OCI-LY7 (cell line): ENCODE results near the gene WDR18. TPM values are rescaled to one million over a fixed set of nuclear protein-coding genes. Genes with fewer than 3 reads are reported as not detected.

Experiments used
- BruUV-seq: library from RNA; stranded (reverse); fragments of 400-500 nt; replicated peaks from 2 replicates; lab custom pipeline; 2021; lab: Mats Ljungman, UMichigan
- CTCF ChIA-PET: fragments of 300-600 bp; sonication (Branson Sonifier 250); formaldehyde crosslinking; loops from one replicate; lab custom pipeline; 2022; ENCODE audit warnings: antibody characterized with exemption; ENCODE audit not compliant: unreplicated experiment; lab: Charles Lee
- POLR2A ChIA-PET: fragments of 300-600 bp; sonication (Branson Sonifier 250); formaldehyde crosslinking; loops from one replicate; lab custom pipeline; 2022; ENCODE audit warnings: antibody characterized with exemption; lab: Charles Lee
- DNase-seq: peaks from one replicate; pipeline ENCODE4 v3.0.0-alpha.2; 2015; ENCODE audit warnings: low spot score
- H2AFZ ChIP-seq: fragments of 200-600 bp; sonication (generic), shearing (Covaris generic); 2 replicates; pipeline ENCODE4 v1.6.1; 2014; ENCODE audit warnings: mild to moderate bottlenecking, antibody characterized with exemption, low read length, moderate library complexity
- H3K27ac ChIP-seq: fragments of 200-600 bp; sonication (generic); 2 replicates; pipeline ENCODE4 v1.5.1; 2014; ENCODE audit warnings: mixed run types, low read depth, mild to moderate bottlenecking, moderate library complexity, low read length, inconsistent platforms; ENCODE audit not compliant: poor library complexity, severe bottlenecking
- H3K36me3 ChIP-seq: fragments of 200-600 bp; sonication (generic); 2 replicates; pipeline ENCODE4 v1.6.1; 2014; ENCODE audit warnings: mild to moderate bottlenecking, antibody characterized with exemption, low read length, moderate library complexity, mixed read lengths; ENCODE audit not compliant: insufficient read depth
- H3K4me1 ChIP-seq: fragments of 200-600 bp; sonication (generic); 2 replicates; pipeline ENCODE4 v1.5.1; 2014; ENCODE audit warnings: mild to moderate bottlenecking, low read length; ENCODE audit not compliant: insufficient read depth, poor library complexity, severe bottlenecking
- H3K4me2 ChIP-seq: fragments of 200-600 bp; sonication (generic); 2 replicates; pipeline ENCODE4 v1.6.1; 2014; ENCODE audit warnings: mild to moderate bottlenecking, low read length
- H3K4me3 ChIP-seq: fragments of 200-600 bp; sonication (generic); 2 replicates; pipeline ENCODE4 v1.5.1; 2014; ENCODE audit warnings: mild to moderate bottlenecking, low read depth, low read length; ENCODE audit not compliant: poor library complexity, severe bottlenecking
- H3K79me2 ChIP-seq: fragments of 200-600 bp; sonication (generic); 2 replicates; pipeline ENCODE4 v1.6.1; 2016; ENCODE audit warnings: low read depth, mild to moderate bottlenecking, low read length, moderate library complexity, mixed read lengths; ENCODE audit not compliant: insufficient read depth
- H3K9me2 ChIP-seq: fragments of 200-600 bp; sonication (generic); 2 replicates; pipeline ENCODE4 v1.6.1; 2016; ENCODE audit warnings: mild to moderate bottlenecking, low read length, mixed read lengths; ENCODE audit not compliant: insufficient read depth
- H3K9me3 ChIP-seq: fragments of 200-600 bp; sonication (generic); 2 replicates; pipeline ENCODE4 v1.6.1; 2014; ENCODE audit warnings: mild to moderate bottlenecking, mixed run types, low read length, mixed read lengths
- H4K20me1 ChIP-seq: fragments of 200-600 bp; sonication (generic); 2 replicates; pipeline ENCODE4 v1.6.1; 2014; ENCODE audit warnings: mild to moderate bottlenecking, antibody characterized with exemption, low read length, moderate library complexity, mixed read lengths; ENCODE audit not compliant: insufficient read depth
- EZH2phosphoT487 ChIP-seq: fragments of 200-600 bp; sonication (generic); IDR thresholded peaks from 2 replicates; pipeline ENCODE4 v1.6.1; 2018; ENCODE audit warnings: low read depth, borderline replicate concordance, mild to moderate bottlenecking, mixed run types, antibody characterized with exemption, low read length, moderate library complexity, mixed read lengths
- intact Hi-C: fragments of 100-400 bp; cut with micrococcal nuclease; formaldehyde crosslinking; loops from one replicate; pipeline ENCODE4 v1.10.0; 2022; ENCODE audit not compliant: unreplicated experiment
- total RNA-seq, 2 experiments: library from RNA; depleted of rRNA in 1 of 2; stranded (reverse); fragments of >200 nt in 1 of 2; shearing (Covaris generic) in 1 of 2; gene quantifications; 2 replicates each; pipeline ENCODE4 v1.2.3, GENCODE V29; 2014 to 2022
- TF ChIP-seq, protein P1 (sequence below): fragments of 200-600 bp; sonication (generic); conservative IDR thresholded peaks from 2 replicates; pipeline ENCODE4 v1.5.1; 2014; ENCODE audit warnings: mild to moderate bottlenecking, antibody characterized with exemption, low read length, moderate library complexity, mixed read lengths

WDR18 gene
- total RNA-seq, 2 experiments from 2014 or later, result 51.4 to 74.7 TPM

DNA sequence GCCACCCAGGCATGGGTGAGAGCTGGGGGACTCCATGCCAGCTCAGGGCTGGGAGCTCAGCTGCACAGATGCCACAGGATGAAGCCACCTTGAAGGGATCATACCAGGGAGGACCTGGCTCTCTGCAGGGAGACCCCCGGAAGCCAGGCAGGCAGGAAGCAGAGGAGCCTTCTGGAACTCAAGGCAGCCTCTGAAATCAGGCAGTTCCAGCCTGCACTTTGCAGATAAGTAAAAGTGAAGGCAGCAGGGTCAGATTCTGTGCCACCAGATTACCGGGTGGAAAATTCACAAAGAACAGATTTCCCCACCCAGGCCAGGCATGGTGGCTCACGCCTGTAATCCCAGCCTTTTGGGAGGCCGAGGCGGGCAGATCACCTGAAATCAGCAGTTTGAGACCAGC, 34.2 kb downstream of the WDR18 start:
- Histone ChIP-seq H3K27ac (no peak overlapping the region), H3K4me1 (peaks cover 51% of the 10 kb centered on the region), H3K36me3 (peaks cover 62% of the 10 kb centered on the region), H2AFZ (no peak overlapping the region), H3K4me2 (peak overlapping the region; percentile 94), H3K9me2 (no peaks in the 10 kb centered on the region), H3K4me3 (peak overlapping the region; percentile 96), H4K20me1 (peaks cover 10% of the 10 kb centered on the region), H3K9me3 (no peaks in the 10 kb centered on the region), H3K79me2 (peaks cover 62% of the 10 kb centered on the region)
- intact Hi-C loops, result no loop called here
- BruUV-seq, result no TSS peak
- no peak for DNase-seq
- POLR2A ChIA-PET, result no interaction called here
- TF ChIP-seq, protein P1, sequence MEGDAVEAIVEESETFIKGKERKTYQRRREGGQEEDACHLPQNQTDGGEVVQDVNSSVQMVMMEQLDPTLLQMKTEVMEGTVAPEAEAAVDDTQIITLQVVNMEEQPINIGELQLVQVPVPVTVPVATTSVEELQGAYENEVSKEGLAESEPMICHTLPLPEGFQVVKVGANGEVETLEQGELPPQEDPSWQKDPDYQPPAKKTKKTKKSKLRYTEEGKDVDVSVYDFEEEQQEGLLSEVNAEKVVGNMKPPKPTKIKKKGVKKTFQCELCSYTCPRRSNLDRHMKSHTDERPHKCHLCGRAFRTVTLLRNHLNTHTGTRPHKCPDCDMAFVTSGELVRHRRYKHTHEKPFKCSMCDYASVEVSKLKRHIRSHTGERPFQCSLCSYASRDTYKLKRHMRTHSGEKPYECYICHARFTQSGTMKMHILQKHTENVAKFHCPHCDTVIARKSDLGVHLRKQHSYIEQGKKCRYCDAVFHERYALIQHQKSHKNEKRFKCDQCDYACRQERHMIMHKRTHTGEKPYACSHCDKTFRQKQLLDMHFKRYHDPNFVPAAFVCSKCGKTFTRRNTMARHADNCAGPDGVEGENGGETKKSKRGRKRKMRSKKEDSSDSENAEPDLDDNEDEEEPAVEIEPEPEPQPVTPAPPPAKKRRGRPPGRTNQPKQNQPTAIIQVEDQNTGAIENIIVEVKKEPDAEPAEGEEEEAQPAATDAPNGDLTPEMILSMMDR, result no peak
- TF ChIP-seq EZH2phosphoT487, result no peak
- CTCF ChIA-PET, result no interaction called here

DNA sequence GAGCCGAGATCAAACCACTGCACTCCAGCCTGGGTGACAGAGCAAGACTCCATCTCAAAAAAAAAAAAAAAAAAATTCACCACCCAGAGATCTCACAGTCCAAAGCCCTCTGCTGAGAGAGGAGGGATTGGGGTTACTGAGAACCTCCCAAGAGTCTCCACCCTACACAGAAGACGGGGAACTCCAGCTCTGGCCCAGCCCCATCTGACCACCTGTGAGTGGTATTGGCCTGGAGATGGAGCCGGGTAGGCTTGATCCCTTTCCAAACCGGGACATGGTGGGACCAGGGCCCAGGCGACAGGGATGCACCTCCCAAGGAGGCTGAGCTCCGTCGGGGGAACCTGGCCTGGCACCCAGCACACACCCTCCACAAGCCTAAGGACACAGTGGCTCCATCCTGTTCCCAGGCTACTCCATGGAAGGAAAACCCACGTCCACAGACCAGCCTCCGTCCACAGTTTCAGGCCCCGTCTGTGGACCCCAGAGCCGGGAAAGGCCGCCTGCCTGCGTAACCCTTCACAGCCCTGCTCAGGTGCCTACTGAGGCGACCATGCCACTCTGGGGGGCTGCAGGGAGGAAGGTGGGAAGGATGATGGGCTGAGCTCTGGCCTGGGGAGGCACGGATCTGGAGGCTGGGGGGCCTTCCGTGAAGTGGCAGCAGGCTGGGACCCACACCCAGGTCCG, 34.9 kb downstream of the WDR18 start:
- Histone ChIP-seq H3K4me3 (peak overlapping the region; percentile 96), H3K79me2 (peaks cover 62% of the 10 kb centered on the region), H2AFZ (no peak overlapping the region), H3K9me3 (no peaks in the 10 kb centered on the region), H3K36me3 (peaks cover 55% of the 10 kb centered on the region), H4K20me1 (peaks cover 10% of the 10 kb centered on the region), H3K4me1 (peaks cover 51% of the 10 kb centered on the region), H3K4me2 (peak overlapping the region; percentile 94), H3K9me2 (no peaks in the 10 kb centered on the region), H3K27ac (peak overlapping the region; percentile 76)
- TF ChIP-seq, protein P1, result no peak
- no peak for TF ChIP-seq EZH2phosphoT487
- ChIA-PET POLR2A (interaction anchor here (0.5 to 0.6 kb wide), 2 partner anchors 13 to 171 kb away, joined by 3 read pairs; no protein-coding TSS in a partner anchor), CTCF (no interaction called here)
- intact Hi-C loops, result no loop called here
- BruUV-seq, result no TSS peak
- no peak for DNase-seq

- intact Hi-C loops, result no loop called here
- Histone ChIP-seq H3K9me3 (no peaks in the 10 kb centered on the region), H3K4me3 (peak overlapping the region; percentile 96), H3K36me3 (peaks cover 50% of the 10 kb centered on the region), H3K79me2 (peaks cover 62% of the 10 kb centered on the region), H2AFZ (no peak overlapping the region), H3K9me2 (no peaks in the 10 kb centered on the region), H3K27ac (peak overlapping the region; percentile 76), H3K4me2 (peak overlapping the region; percentile 94), H4K20me1 (peaks cover 10% of the 10 kb centered on the region), H3K4me1 (peaks cover 51% of the 10 kb centered on the region)
- POLR2A ChIA-PET, result interaction anchor here (0.5 to 0.6 kb wide), 2 partner anchors 13 to 171 kb away, joined by 3 read pairs; no protein-coding TSS in a partner anchor
- CTCF ChIA-PET, result no interaction called here
- TF ChIP-seq EZH2phosphoT487, result no peak
- TF ChIP-seq, protein P1, result no peak
- DNase-seq, result no peak
- BruUV-seq, result no TSS peak
Observed at GRCh38 chr19:1019616-1019961, 35.4 kb downstream of the WDR18 start.
